Measurements from ENCODE around the gene PARD6B.

DNA sequence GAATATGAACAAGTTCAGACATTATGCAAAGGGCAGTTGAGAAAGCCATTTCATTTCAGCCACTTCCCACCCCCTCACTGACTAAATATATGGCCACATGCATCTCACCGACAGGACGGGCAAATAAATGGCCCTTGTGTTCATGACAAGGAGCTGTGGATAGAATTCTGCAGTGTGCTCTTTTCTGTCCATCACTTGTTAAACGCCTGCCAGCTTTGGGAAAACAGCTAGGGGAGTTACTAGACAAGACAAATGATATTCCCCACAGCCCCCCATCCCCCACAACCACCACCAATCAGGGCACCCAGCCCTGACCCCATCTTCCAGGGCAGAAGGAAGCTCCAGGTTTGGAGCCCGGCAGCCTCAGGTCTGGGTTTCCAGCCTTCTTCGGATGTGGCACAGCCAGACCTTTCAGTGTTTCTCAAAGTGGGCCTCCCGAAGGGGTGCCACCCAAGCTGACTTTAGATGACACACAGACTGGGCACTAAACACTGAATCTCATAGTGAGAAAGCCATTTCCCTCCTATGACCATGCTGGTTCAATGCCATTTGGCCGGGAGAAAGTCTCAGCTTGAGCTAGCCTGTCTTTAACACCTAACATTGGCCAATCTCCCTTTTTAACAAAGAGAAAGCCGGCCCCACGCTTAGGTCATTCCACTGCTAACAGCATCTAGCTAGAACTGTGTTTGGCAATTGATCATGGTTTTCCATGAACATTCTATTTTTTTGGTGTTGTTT is 36.1 kb upstream of the PARD6B start:
- no peak for TF ChIP-seq RAD21 (CRISPR knock-in tag; IDR thresholded peaks at IDR 0.05)
- TF ChIP-seq, protein P1, sequence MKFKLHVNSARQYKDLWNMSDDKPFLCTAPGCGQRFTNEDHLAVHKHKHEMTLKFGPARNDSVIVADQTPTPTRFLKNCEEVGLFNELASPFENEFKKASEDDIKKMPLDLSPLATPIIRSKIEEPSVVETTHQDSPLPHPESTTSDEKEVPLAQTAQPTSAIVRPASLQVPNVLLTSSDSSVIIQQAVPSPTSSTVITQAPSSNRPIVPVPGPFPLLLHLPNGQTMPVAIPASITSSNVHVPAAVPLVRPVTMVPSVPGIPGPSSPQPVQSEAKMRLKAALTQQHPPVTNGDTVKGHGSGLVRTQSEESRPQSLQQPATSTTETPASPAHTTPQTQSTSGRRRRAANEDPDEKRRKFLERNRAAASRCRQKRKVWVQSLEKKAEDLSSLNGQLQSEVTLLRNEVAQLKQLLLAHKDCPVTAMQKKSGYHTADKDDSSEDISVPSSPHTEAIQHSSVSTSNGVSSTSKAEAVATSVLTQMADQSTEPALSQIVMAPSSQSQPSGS (CRISPR knock-in tag; IDR thresholded peaks at IDR 0.05), result no peak
- no peak for TF ChIP-seq STAT5B (CRISPR knock-in tag; IDR thresholded peaks at IDR 0.05)

Data from HepG2 (cell line).